ENCODE results near the gene MAST4.
A peak's percentile ranks its signal among the peaks of the same experiment; 100 is the strongest.

MAST4 gene

GRCh38 chr5:66826696-66827095 lies 230.5 kb downstream of the MAST4 start:
- peaks cover 36% of the 10 kb centered on the region for H3K4me1 ChIP-seq (ENCODE audit: control insufficient read depth, insufficient read depth, low read length)
- H3K9ac ChIP-seq (ENCODE audit: low read length): no peak overlapping the region
- no peaks in the 10 kb centered on the region for H3K27me3 ChIP-seq (ENCODE audit: control insufficient read depth, insufficient read depth, low read length)
- H3K9me3 ChIP-seq (ENCODE audit: control insufficient read depth, insufficient read depth, low read depth, low read length): no peaks in the 10 kb centered on the region
- H3K36me3 ChIP-seq (ENCODE audit: control insufficient read depth, insufficient read depth, low read length): no peaks in the 10 kb centered on the region
- no peak overlapping the region for H3K4me3 ChIP-seq (ENCODE audit: low read depth, low read length)
- H3K27ac ChIP-seq (ENCODE audit: low read depth, low read length): no peak overlapping the region

DNA sequence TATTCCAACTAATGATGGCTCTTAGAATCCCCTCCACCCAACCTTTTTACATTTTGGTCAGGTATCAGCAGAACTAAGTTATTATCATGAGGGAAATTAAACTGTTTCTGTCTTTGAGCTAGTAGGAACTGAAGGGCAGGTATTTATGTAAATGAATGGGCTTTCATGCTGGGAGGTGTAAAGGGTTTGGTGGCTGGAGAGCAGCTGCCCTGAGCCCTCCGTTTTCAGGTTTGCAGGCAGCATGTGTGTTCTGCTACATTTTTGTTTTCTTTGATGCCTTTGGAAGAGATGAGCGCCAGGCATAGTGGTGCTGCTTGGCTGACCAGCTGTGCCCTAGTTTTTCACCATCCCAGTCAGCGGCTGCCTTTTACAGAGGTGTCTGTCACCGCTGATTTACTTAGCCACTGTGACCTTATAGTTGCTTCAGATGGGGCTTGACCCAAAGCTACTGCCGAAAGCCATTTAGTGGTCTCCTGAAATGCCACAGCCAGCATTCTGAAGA lies 231.9 kb downstream of the MAST4 start:
- H3K9me3 ChIP-seq (ENCODE audit: control insufficient read depth, insufficient read depth, low read depth, low read length): no peaks in the 10 kb centered on the region
- no peaks in the 10 kb centered on the region for H3K27me3 ChIP-seq (ENCODE audit: control insufficient read depth, insufficient read depth, low read length)
- no peak overlapping the region for H3K27ac ChIP-seq (ENCODE audit: low read depth, low read length)
- peak overlapping the region; percentile 54 for H3K4me3 ChIP-seq (ENCODE audit: low read depth, low read length)
- H3K9ac ChIP-seq (ENCODE audit: low read length): peak overlapping the region; percentile 18
- peaks cover 36% of the 10 kb centered on the region for H3K4me1 ChIP-seq (ENCODE audit: control insufficient read depth, insufficient read depth, low read length)
- H3K36me3 ChIP-seq (ENCODE audit: control insufficient read depth, insufficient read depth, low read length): no peaks in the 10 kb centered on the region

GRCh38 chr5:66828548-66829357 lies 232.6 kb downstream of the MAST4 start:
- Histone ChIP-seq H3K27me3 (ENCODE audit: control insufficient read depth, insufficient read depth, low read length) (no peaks in the 10 kb centered on the region), H3K27ac (ENCODE audit: low read depth, low read length) (no peak overlapping the region)

GRCh38 chr5:66829358-66829674 lies 233.1 kb downstream of the MAST4 start:
- H3K36me3 ChIP-seq (ENCODE audit: control insufficient read depth, insufficient read depth, low read length): no peaks in the 10 kb centered on the region
- H3K4me3 ChIP-seq (ENCODE audit: low read depth, low read length): peak overlapping the region; percentile 54
- H3K9me3 ChIP-seq (ENCODE audit: control insufficient read depth, insufficient read depth, low read depth, low read length): no peaks in the 10 kb centered on the region
- no peaks in the 10 kb centered on the region for H3K27me3 ChIP-seq (ENCODE audit: control insufficient read depth, insufficient read depth, low read length)
- H3K9ac ChIP-seq (ENCODE audit: low read length): no peak overlapping the region
- H3K27ac ChIP-seq (ENCODE audit: low read depth, low read length): no peak overlapping the region
- H3K4me1 ChIP-seq (ENCODE audit: control insufficient read depth, insufficient read depth, low read length): peaks cover 36% of the 10 kb centered on the region

More at GRCh38 chr5:66828548-66829357, 232.6 kb downstream of the MAST4 start:
- Histone ChIP-seq H3K9me3 (ENCODE audit: control insufficient read depth, insufficient read depth, low read depth, low read length) (no peaks in the 10 kb centered on the region), H3K36me3 (ENCODE audit: control insufficient read depth, insufficient read depth, low read length) (no peaks in the 10 kb centered on the region), H3K4me3 (ENCODE audit: low read depth, low read length) (peak overlapping the region; percentile 54), H3K4me1 (ENCODE audit: control insufficient read depth, insufficient read depth, low read length) (peaks cover 36% of the 10 kb centered on the region), H3K9ac (ENCODE audit: low read length) (peak overlapping the region; percentile 18)

DNA sequence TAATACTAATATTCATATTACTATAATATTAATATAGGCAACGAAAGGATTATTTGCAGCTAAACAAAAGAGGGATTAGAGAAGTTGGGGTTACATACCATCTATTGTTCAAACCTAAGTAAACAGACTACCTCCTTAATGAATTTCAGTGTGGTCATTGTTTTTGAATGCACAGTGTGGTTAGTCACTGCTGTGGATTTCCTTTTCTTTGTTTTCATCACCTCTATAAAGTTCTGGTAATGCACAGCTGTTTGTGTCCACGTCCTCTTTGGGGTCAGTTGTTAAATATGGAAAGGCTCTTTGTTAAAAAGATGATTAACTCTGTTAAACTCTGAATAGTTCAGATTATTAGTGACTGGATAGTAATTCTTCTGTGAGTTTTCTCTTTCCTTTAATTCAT lies 233.6 kb downstream of the MAST4 start:
- Histone ChIP-seq H3K9me3 (ENCODE audit: control insufficient read depth, insufficient read depth, low read depth, low read length) (no peaks in the 10 kb centered on the region), H3K27ac (ENCODE audit: low read depth, low read length) (no peak overlapping the region), H3K4me1 (ENCODE audit: control insufficient read depth, insufficient read depth, low read length) (peaks cover 36% of the 10 kb centered on the region), H3K36me3 (ENCODE audit: control insufficient read depth, insufficient read depth, low read length) (no peaks in the 10 kb centered on the region), H3K27me3 (ENCODE audit: control insufficient read depth, insufficient read depth, low read length) (no peaks in the 10 kb centered on the region), H3K9ac (ENCODE audit: low read length) (no peak overlapping the region), H3K4me3 (ENCODE audit: low read depth, low read length) (no peak overlapping the region)

DNA sequence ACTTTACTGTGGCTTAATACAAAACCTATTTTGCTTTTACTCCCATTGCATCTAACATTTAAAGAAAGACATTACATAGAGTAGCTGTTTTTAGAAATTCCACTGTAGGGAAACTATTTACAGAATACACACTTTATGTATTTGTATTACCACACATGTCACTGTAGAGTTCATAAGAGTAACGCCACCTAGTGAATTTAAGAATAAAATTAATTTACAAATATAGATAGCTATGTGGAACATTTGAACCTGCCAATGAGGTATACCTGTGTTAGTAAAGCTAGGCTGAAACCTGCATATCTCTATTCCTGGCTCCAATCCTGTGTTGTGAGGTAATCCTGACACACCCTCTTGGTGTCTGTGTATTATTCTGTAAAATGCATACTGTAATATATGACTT lies 234.4 kb downstream of the MAST4 start:
- Histone ChIP-seq H3K4me1 (ENCODE audit: control insufficient read depth, insufficient read depth, low read length) (peaks cover 36% of the 10 kb centered on the region), H3K36me3 (ENCODE audit: control insufficient read depth, insufficient read depth, low read length) (no peaks in the 10 kb centered on the region), H3K4me3 (ENCODE audit: low read depth, low read length) (no peak overlapping the region), H3K9ac (ENCODE audit: low read length) (no peak overlapping the region), H3K27ac (ENCODE audit: low read depth, low read length) (no peak overlapping the region), H3K9me3 (ENCODE audit: control insufficient read depth, insufficient read depth, low read depth, low read length) (no peaks in the 10 kb centered on the region), H3K27me3 (ENCODE audit: control insufficient read depth, insufficient read depth, low read length) (no peaks in the 10 kb centered on the region)

GRCh38 chr5:66839636-66840185 lies 243.5 kb downstream of the MAST4 start:
- Histone ChIP-seq H3K36me3 (ENCODE audit: control insufficient read depth, insufficient read depth, low read length) (no peaks in the 10 kb centered on the region), H3K27ac (ENCODE audit: low read depth, low read length) (no peak overlapping the region), H3K9me3 (ENCODE audit: control insufficient read depth, insufficient read depth, low read depth, low read length) (no peaks in the 10 kb centered on the region), H3K4me1 (ENCODE audit: control insufficient read depth, insufficient read depth, low read length) (peaks cover 34% of the 10 kb centered on the region), H3K9ac (ENCODE audit: low read length) (no peak overlapping the region), H3K27me3 (ENCODE audit: control insufficient read depth, insufficient read depth, low read length) (no peaks in the 10 kb centered on the region), H3K4me3 (ENCODE audit: low read depth, low read length) (no peak overlapping the region)

- no peak overlapping the region for H3K4me3 ChIP-seq (ENCODE audit: low read depth, low read length)
- H3K9ac ChIP-seq (ENCODE audit: low read length): no peak overlapping the region
- no peak overlapping the region for H3K27ac ChIP-seq (ENCODE audit: low read depth, low read length)
- no peaks in the 10 kb centered on the region for H3K9me3 ChIP-seq (ENCODE audit: control insufficient read depth, insufficient read depth, low read depth, low read length)
- H3K36me3 ChIP-seq (ENCODE audit: control insufficient read depth, insufficient read depth, low read length): no peaks in the 10 kb centered on the region
- peaks cover 34% of the 10 kb centered on the region for H3K4me1 ChIP-seq (ENCODE audit: control insufficient read depth, insufficient read depth, low read length)
- no peaks in the 10 kb centered on the region for H3K27me3 ChIP-seq (ENCODE audit: control insufficient read depth, insufficient read depth, low read length)
Measured at GRCh38 chr5:66840511-66841013, 244.4 kb downstream of the MAST4 start.

DNA sequence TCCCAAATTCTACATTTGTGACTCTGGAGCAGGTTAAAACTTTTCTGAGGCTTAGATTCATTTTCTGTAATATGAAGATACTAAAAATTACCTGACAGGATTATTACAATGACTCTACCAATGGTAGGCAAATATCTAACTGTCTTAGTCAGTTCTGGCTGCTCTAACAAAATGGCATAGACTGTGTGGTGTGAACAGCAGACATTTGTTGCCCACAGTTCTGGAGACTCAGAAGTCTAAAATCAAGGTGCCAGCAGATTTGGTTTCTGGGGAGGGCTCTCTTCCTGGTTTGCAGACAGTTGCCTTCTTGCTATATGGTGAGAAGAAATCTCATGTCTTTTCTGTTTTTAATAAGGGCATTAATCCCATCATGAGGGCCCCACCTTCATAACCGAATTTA lies 245.1 kb downstream of the MAST4 start:
- Histone ChIP-seq H3K27me3 (ENCODE audit: control insufficient read depth, insufficient read depth, low read length) (no peaks in the 10 kb centered on the region), H3K4me1 (ENCODE audit: control insufficient read depth, insufficient read depth, low read length) (peaks cover 34% of the 10 kb centered on the region), H3K36me3 (ENCODE audit: control insufficient read depth, insufficient read depth, low read length) (no peaks in the 10 kb centered on the region), H3K9ac (ENCODE audit: low read length) (no peak overlapping the region), H3K4me3 (ENCODE audit: low read depth, low read length) (no peak overlapping the region), H3K9me3 (ENCODE audit: control insufficient read depth, insufficient read depth, low read depth, low read length) (no peaks in the 10 kb centered on the region), H3K27ac (ENCODE audit: low read depth, low read length) (no peak overlapping the region)

DNA sequence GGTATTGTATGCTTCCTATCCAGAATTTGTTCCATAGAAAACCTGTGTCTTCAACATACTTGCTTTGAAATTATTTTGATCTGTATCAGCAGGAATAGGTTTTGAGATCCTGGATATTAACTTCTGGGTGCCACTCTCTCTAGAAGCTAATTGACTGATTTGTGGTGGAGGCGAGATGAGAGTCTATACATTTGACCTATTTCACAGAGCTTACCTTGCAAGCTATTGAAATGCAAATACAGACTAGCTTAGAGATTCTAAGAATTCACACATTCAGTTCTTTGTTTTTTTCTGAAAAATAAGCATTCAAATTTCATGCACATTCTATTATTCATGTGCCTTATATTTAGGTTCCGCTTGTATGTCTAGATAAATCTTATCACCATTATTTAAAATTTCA lies 246.3 kb downstream of the MAST4 start:
- Histone ChIP-seq H3K36me3 (ENCODE audit: control insufficient read depth, insufficient read depth, low read length) (no peaks in the 10 kb centered on the region), H3K4me1 (ENCODE audit: control insufficient read depth, insufficient read depth, low read length) (peaks cover 34% of the 10 kb centered on the region), H3K4me3 (ENCODE audit: low read depth, low read length) (peak overlapping the region; percentile 25; the same call in 1 of the 2 replicates), H3K27ac (ENCODE audit: low read depth, low read length) (no peak overlapping the region), H3K27me3 (ENCODE audit: control insufficient read depth, insufficient read depth, low read length) (no peaks in the 10 kb centered on the region), H3K9ac (ENCODE audit: low read length) (no peak overlapping the region), H3K9me3 (ENCODE audit: control insufficient read depth, insufficient read depth, low read depth, low read length) (no peaks in the 10 kb centered on the region)

DNA sequence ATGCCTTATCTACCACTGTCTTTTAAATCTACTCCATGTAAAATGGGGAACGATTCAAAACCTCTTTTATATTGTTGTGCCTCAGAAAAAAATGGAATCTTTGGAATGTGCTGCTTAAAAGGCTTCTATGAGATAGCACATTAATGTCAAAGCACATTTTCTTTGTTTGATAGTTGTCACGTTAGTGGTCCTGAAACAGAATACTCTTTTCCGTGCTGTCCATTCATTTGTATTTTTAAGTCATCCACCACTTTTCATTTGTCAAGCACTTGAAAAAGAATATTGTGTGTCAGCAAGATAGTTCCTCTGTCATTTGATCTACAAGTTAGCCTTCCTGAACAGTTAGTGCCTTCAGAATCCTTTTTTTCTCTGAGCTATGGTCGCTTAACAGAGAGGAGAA lies 246.9 kb downstream of the MAST4 start:
- Histone ChIP-seq H3K36me3 (ENCODE audit: control insufficient read depth, insufficient read depth, low read length) (no peaks in the 10 kb centered on the region), H3K4me3 (ENCODE audit: low read depth, low read length) (0 out of 2 replicates have a peak overlapping the region, but pooled peaks have one; percentile 1), H3K9ac (ENCODE audit: low read length) (no peak overlapping the region), H3K27me3 (ENCODE audit: control insufficient read depth, insufficient read depth, low read length) (no peaks in the 10 kb centered on the region), H3K9me3 (ENCODE audit: control insufficient read depth, insufficient read depth, low read depth, low read length) (no peaks in the 10 kb centered on the region), H3K27ac (ENCODE audit: low read depth, low read length) (no peak overlapping the region), H3K4me1 (ENCODE audit: control insufficient read depth, insufficient read depth, low read length) (peaks cover 34% of the 10 kb centered on the region)

All from HUES6 (cell line).